Mesodermal cell (in vitro differentiated cells): ENCODE data around the gene FADS6.

Experiments
- H3K27ac ChIP-seq: 2 replicates; pipeline ENCODE4 v1.7.0; 2013; ENCODE audit warnings: mild to moderate bottlenecking, low read depth, low read length, moderate library complexity; ENCODE audit not compliant: severe bottlenecking
- H3K36me3 ChIP-seq: 2 replicates; pipeline ENCODE4 v1.7.1; 2013; ENCODE audit warnings: mild to moderate bottlenecking, low read length, moderate library complexity; ENCODE audit not compliant: control insufficient read depth, insufficient read depth
- H3K4me1 ChIP-seq: one replicate; pipeline ENCODE4 v1.7.1; 2013; ENCODE audit warnings: mild to moderate bottlenecking, low read length; ENCODE audit not compliant: insufficient read depth, control insufficient read depth, poor library complexity, severe bottlenecking
- H3K4me3 ChIP-seq: 2 replicates; pipeline ENCODE4 v1.7.0; 2013; ENCODE audit warnings: low read length, control low read depth, mild to moderate bottlenecking; ENCODE audit not compliant: insufficient read depth, poor library complexity, severe bottlenecking; ENCODE audit errors: extremely low read depth
- H3K9me3 ChIP-seq: 2 replicates; pipeline ENCODE4 v1.7.1; 2013; ENCODE audit warnings: mild to moderate bottlenecking, low read length, moderate library complexity; ENCODE audit not compliant: control insufficient read depth
- WGBS, 2 experiments: methylation state at CpG; one replicate each; pipeline ENCODE4 v1.1.5; 2013; ENCODE audit warnings: missing lambda C conversion rate in 2 of 2; ENCODE audit not compliant: insufficient coverage in 2 of 2; 5-methylcytosine and 5-hydroxymethylcytosine counted together

The FADS6 gene

DNA sequence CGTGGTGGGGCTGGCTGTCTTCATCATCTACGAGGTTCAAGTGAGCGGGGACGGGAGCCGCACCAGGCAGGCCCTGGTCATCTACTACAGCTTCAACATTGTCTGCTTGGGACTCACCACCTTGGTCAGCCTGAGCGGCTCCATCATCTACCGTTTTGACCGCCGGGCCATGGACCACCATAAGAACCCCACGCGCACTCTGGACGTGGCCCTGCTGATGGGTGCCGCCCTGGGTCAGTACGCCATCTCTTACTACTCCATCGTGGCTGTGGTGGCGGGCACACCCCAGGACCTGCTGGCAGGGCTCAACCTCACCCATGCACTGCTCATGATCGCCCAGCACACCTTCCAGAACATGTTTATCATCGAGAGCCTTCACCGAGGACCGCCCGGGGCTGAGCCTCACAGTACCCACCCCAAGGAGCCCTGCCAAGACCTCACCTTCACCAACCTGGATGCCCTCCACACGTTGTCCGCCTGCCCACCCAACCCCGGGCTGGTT is 37.2 kb upstream of the FADS6 start:
- H3K27ac ChIP-seq = no peak overlapping the region
- H3K36me3 ChIP-seq = no peaks in the 10 kb centered on the region
- H3K4me3 ChIP-seq = no peak overlapping the region
- WGBS, 2 experiments = 94 to 96% methylated on average over 21 of the region's 24 CpGs
- peaks cover under 1% of the 10 kb centered on the region for H3K4me1 ChIP-seq
- H3K9me3 ChIP-seq = no peaks in the 10 kb centered on the region

DNA sequence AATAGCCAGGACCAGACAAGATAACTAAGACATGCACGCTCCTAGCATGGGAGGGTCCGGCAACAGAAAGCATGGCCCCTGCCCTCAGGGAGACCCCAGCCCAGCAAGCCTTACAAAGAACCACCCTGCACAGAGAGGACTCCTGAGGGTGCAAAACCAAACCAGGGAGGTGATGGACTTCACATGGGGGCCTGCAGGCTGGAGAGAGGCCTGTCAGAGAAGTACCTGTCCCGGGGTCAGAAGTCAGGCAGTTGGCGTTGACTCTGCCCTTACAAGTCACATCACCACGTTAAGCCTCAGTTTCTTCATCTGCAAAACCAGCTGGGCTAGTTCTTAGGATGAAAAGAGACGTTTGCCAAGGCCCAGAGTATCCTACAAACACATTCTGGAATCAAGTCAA is 35.4 kb upstream of the FADS6 start:
- H3K4me3 ChIP-seq = no peak overlapping the region
- H3K27ac ChIP-seq = no peak overlapping the region
- no peaks in the 10 kb centered on the region for H3K4me1 ChIP-seq
- WGBS, 2 experiments = 76 to 88% methylated on average over 4 to 5 of the region's 6 CpGs
- no peaks in the 10 kb centered on the region for H3K36me3 ChIP-seq
- no peaks in the 10 kb centered on the region for H3K9me3 ChIP-seq

DNA sequence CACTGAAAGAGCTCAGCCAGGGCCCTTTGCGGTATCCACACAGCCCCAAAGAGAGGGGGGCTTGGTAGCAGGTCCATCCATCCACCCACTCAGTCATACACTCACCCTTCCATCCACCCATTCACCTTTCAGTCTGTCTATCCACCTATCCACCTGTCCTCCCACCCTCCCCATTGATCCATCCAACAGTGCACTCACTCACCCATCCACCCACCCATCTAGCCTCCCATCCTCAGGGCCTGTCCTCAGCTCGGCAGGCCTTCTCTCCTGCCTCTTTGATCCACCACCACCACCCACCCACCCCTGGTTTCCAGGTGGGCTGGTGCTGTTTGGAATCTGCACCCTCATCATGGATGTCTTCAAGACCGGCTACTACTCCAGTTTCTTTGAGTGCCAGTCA is 31.8 kb upstream of the FADS6 start:
- Histone ChIP-seq H3K4me3 (no peak overlapping the region), H3K9me3 (no peaks in the 10 kb centered on the region), H3K36me3 (no peaks in the 10 kb centered on the region), H3K27ac (no peak overlapping the region), H3K4me1 (no peaks in the 10 kb centered on the region)
- WGBS, 2 experiments = 43 to 71% methylated on average over 1 to 2 of the region's 3 CpGs

DNA sequence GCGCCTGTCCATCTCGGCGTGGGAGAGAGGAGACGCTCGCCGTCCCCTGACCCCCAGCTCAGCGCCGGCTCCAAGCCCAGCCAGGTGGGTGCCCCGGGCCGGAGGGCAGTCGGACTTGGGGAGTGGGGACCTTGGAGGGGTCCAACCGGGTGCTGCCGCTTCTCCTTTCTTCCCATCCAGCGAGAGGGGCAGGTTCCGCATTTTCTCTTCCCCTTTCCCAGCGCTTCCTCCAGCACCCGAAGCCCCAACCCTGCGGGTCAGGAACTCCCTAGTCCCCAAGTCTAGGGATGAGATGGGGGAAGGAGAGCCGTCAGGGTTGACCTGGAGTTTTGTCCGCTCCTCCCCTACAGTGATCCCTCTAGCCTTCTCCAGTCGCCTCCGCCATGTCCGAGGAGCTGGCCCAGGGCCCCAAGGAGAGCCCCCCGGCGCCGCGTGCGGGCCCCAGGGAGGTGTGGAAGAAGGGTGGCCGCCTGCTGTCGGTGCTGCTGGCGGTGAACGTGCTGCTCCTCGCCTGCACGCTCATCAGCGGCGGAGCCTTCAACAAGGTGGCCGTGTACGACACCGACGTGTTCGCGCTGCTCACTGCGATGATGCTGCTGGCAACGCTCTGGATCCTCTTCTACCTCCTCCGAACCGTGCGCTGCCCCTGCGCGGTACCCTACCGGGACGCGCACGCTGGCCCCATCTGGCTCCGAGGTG is 31.0 kb upstream of the FADS6 start, which contains the start of gene OTOP2:
Gene OTOP2, plus strand, starts transcription at position 24 of the 699 bp plus-strand sequence. Its CDS starts 360 bp downstream, at position 384.
- no peaks in the 10 kb centered on the region for H3K36me3 ChIP-seq
- WGBS, 2 experiments = 6 to 11% methylated on average over 37 to 43 of the region's 54 CpGs
- peak within 1 kb of the TSS; percentile 29 for H3K4me3 ChIP-seq
- H3K27ac ChIP-seq = no peak within 1 kb of the TSS
- no peaks in the 10 kb centered on the region for H3K4me1 ChIP-seq
- H3K9me3 ChIP-seq = no peaks in the 10 kb centered on the region

DNA sequence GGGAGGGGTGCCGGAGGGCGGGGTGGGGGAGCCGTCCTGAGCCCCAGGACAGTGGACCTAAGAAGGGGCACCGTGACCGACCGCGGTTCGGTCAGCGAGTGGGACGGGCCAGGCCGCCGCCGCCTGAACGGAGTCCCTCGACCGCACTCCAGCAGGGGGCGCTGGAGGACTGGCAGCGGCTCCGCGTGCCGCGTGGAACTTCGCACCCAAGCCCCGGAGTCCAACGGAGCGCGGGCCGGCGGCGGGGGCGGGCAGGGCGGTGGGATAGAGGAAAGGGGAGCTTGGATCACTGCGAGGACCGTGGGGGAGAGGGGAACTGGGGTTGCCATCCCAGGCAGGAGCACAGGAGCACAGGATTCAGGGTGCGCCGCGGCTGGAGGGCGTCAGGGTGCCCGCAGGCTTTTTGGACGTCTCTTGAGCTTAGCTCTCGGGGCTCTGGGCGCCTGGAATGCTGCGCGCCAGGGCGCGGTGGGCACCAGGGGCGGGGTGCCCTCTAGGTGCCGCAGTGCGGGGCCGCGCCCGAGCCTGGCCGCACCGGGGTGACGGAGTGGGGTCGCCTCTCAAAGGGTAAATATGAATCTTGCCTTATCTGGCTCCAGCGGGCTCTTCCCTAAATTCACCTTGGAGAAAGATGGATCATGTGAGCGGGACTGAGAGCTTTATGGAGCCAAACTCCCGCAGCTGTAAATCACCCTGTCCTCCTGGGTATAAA is 30.3 kb upstream of the FADS6 start:
- Histone ChIP-seq H3K4me1 (no peaks in the 10 kb centered on the region), H3K27ac (no peak overlapping the region), H3K9me3 (no peaks in the 10 kb centered on the region), H3K36me3 (no peaks in the 10 kb centered on the region), H3K4me3 (peak overlapping the region; percentile 29)
- WGBS, 2 experiments = 8 to 10% methylated on average over 38 to 43 of the region's 59 CpGs

DNA sequence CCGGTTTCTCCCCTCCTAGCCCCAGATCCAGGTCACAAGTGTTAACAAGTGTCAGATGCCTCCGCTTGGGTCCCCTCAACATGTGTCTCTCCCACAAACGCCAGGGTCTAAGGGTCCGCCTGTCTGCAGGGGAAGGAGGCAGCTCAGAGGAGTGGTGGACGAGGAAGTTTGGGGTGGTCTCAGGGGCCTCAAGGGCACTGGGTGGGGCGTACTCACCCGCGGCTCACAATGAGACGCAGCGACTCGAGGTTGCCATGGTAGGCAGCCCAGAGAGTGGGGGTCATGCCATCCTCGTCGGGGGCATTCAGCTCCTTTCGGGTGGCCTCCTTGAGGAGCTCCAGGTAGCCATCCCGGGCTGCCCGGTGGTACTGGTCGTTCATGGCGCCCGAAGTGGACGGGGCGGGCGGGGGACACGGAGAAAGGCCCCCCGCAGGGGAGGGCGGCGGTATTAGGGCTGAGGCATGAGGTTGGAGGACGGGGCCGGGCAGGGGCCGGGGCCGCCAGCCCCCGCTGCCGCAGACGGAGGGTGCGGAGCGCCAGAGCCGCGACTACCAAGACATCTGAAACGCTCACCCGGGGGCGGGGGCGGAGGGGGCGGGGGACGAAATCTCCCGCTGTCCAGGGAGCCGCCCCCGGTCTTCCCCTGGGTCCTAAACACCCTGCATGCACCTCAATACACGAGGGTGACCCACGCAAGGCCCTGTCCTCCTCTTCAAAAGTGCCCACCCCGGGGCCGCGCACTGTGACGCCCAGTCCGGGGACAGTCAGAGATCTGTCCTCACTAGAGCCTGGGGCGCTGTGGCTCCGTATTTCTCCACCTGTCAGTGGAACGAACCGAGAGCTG is 29.5 kb upstream of the FADS6 start, which contains the start of gene USH1G:
Gene USH1G, minus strand, starts transcription at position 562 of the 844 bp plus-strand sequence. Its CDS starts 182 bp downstream, at position 380.
- Histone ChIP-seq H3K27ac (no peak within 1 kb of the TSS), H3K36me3 (no peaks in the 10 kb centered on the region), H3K4me3 (peak within 1 kb of the TSS; percentile 29), H3K4me1 (no peaks in the 10 kb centered on the region), H3K9me3 (no peaks in the 10 kb centered on the region)
- WGBS, 2 experiments = 8 to 13% methylated on average over 35 to 43 of the region's 57 CpGs

DNA sequence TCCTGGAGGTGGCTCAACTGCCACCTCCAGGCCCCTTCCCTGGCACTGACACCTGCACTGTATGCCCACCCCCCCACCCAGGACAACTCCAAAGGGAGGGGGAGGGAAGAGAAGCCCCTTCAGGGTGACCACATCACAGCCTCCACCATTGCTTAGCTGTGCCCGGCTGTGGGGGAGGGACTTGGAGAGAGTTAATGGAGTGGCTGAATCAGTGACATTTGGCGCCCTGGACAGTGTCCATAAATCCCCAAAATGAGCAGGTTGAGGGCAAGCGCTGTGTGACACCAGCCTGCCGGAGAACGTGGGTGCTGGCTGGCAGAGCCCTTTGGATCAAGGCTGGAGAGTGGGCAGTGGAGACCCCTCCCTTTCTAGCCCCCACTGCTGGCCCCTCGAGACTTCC is 28.7 kb upstream of the FADS6 start:
- Histone ChIP-seq H3K27ac (no peak overlapping the region), H3K4me1 (no peaks in the 10 kb centered on the region), H3K4me3 (no peak overlapping the region), H3K36me3 (no peaks in the 10 kb centered on the region), H3K9me3 (no peaks in the 10 kb centered on the region)
- 82 to 85% methylated on average over 5 to 6 of the region's 6 CpGs for WGBS, 2 experiments

DNA sequence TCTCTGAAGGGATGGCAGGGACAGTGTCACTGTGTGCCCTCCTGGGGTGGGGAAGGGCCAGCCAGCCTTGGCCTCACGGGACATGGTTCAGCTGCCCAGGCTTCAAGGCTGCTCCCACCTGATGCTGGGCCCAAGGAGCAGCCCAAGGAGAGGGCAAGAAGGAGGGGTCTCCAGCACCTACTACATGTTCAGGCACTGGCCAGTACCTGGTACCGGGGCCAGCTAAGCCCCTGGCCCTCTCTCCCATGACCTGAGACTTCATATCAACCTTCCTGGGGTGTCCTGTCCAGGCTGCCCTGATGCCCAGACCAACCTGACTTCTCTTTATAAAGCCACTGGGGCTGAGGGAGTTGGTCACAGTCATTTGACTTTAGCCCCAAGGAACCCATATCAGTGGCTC is 28.3 kb upstream of the FADS6 start:
- Histone ChIP-seq H3K4me3 (no peak overlapping the region), H3K4me1 (no peaks in the 10 kb centered on the region), H3K27ac (no peak overlapping the region), H3K36me3 (no peaks in the 10 kb centered on the region), H3K9me3 (no peaks in the 10 kb centered on the region)
- WGBS, 2 experiments = 95 to 100% methylated on average over 2 of the region's 2 CpGs

DNA sequence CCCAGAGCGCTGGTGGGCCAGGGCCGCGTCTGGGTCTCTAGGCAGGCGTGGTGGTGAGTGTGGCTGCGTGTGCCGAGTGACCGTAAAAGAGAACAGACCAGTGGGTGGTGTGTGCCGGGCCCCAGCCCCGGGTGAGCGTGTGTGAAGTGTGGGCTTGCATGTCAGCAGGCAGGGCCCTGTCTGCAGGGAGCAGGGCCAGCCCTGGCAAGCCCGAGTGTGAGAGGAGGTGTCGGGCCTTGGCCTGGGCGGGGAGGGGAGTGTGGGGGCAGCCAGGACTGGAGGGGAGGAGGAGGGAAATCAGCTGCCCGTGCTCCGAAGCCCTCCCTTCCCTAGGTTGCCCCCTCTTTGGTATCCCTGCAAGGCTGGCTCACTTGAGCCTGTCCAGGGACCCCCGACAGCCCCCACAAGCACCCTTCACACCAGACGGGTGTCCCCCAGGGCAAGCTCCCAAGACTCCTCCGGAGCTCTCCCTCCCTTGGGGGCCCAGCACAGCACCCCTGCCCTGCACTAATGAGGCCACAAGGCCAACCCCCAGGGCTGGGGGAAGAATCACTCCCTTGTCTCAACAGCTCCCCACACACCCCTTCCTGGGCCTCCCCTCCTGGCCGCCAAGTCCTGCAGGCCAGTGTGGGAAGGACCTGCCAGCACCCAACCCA is 27.7 kb upstream of the FADS6 start:
- 69 to 79% methylated on average over 13 to 14 of the region's 19 CpGs for WGBS, 2 experiments
- Histone ChIP-seq H3K36me3 (no peaks in the 10 kb centered on the region), H3K27ac (no peak overlapping the region), H3K9me3 (no peaks in the 10 kb centered on the region), H3K4me1 (no peaks in the 10 kb centered on the region), H3K4me3 (no peak overlapping the region)

DNA sequence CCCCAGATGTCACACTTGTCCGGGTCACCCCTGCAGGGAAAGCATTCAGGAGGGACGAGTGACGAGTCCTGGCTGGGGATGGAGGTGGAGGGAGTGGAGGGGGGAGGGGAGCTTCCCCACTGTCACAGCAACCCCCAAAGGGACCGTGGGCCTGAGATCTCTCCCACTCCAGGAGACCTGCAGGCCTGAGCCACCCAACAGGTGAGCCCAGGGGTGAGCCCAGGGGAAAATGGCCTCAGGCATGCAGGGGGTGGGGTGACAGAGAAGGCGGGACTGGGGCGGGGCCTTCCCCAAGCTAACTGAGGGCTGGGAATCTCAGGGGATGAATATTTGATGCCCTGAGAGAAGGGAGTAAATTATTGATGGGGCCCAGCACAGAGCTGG is 27.2 kb upstream of the FADS6 start:
- H3K27ac ChIP-seq = no peak overlapping the region
- no peaks in the 10 kb centered on the region for H3K36me3 ChIP-seq
- H3K4me1 ChIP-seq = no peaks in the 10 kb centered on the region
- no peak overlapping the region for H3K4me3 ChIP-seq
- no peaks in the 10 kb centered on the region for H3K9me3 ChIP-seq
- WGBS, 2 experiments = 51 to 67% methylated on average over 1 to 2 of the region's 6 CpGs
